HEK293 (cell line): ENCODE results near the gene POLD1.

Experiments
- EGR2 ChIP-seq: fragments of 450-650 bp; formaldehyde crosslinking; IDR thresholded peaks from 2 replicates; pipeline ENCODE4 v1.5.1; 2016; ENCODE audit warnings: low read depth, missing biosample characterization, missing genetic modification characterization
- GLI2 ChIP-seq: fragments of 450-650 bp; formaldehyde crosslinking; IDR thresholded peaks from 2 replicates; pipeline ENCODE4; 2017; ENCODE audit warnings: missing biosample characterization, missing genetic modification characterization, low read depth, borderline replicate concordance
- GLIS1 ChIP-seq: fragments of 450-650 bp; formaldehyde crosslinking; IDR thresholded peaks from 2 replicates; pipeline ENCODE4 v1.5.1; 2016; ENCODE audit warnings: missing biosample characterization, missing genetic modification characterization
- IKZF3 ChIP-seq: fragments of 450-650 bp; IDR thresholded peaks from 2 replicates; pipeline ENCODE4 v1.5.0; 2018; ENCODE audit warnings: missing biosample characterization, mild to moderate bottlenecking, missing genetic modification characterization, moderate library complexity
- KLF8 ChIP-seq: fragments of 450-650 bp; formaldehyde crosslinking; IDR thresholded peaks from 2 replicates; pipeline ENCODE4 v1.5.1; 2016; ENCODE audit warnings: missing biosample characterization, missing genetic modification characterization
- PRDM4 ChIP-seq: fragments of 450-650 bp; formaldehyde crosslinking; IDR thresholded peaks from 2 replicates; pipeline ENCODE4 v1.5.1; 2017; ENCODE audit warnings: missing biosample characterization, missing genetic modification characterization
- SCRT1 ChIP-seq: fragments of 450-650 bp; formaldehyde crosslinking; IDR thresholded peaks from 2 replicates; pipeline ENCODE4 v1.5.1; 2016; ENCODE audit warnings: missing biosample characterization, missing genetic modification characterization, borderline replicate concordance
- SETDB1 ChIP-seq: IDR thresholded peaks from one replicate; pipeline ENCODE4 v1.6.1; 2017; ENCODE audit warnings: mild to moderate bottlenecking, low read length, moderate library complexity, mixed read lengths; ENCODE audit not compliant: insufficient read length
- WT1 ChIP-seq: fragments of 450-650 bp; formaldehyde crosslinking; IDR thresholded peaks from 2 replicates; pipeline ENCODE4 v1.5.1; 2016; ENCODE audit warnings: missing biosample characterization, missing genetic modification characterization
- YY1 ChIP-seq: fragments of 450-650 bp; formaldehyde crosslinking; IDR thresholded peaks from 2 replicates; pipeline ENCODE4 v1.5.1; 2018; ENCODE audit warnings: missing biosample characterization, missing genetic modification characterization
- ZBTB17 ChIP-seq: fragments of 450-650 bp; formaldehyde crosslinking; IDR thresholded peaks from 2 replicates; pipeline ENCODE4 v1.5.1; 2016; ENCODE audit warnings: missing biosample characterization, missing genetic modification characterization
- ZBTB6 ChIP-seq: fragments of 450-650 bp; formaldehyde crosslinking; IDR thresholded peaks from 2 replicates; pipeline ENCODE4 v1.5.1; 2017; ENCODE audit warnings: missing biosample characterization, missing genetic modification characterization
- ZNF16 ChIP-seq: fragments of 450-650 bp; formaldehyde crosslinking; IDR thresholded peaks from 2 replicates; pipeline ENCODE4 v1.5.1; 2016; ENCODE audit warnings: low read depth, missing biosample characterization, missing genetic modification characterization
- ZNF239 ChIP-seq: fragments of 450-650 bp; formaldehyde crosslinking; IDR thresholded peaks from 2 replicates; pipeline ENCODE4 v1.5.1; 2016; ENCODE audit warnings: missing biosample characterization, missing genetic modification characterization
- ZNF292 ChIP-seq: fragments of 450-650 bp; formaldehyde crosslinking; IDR thresholded peaks from 2 replicates; pipeline ENCODE4 v1.5.1; 2016; ENCODE audit warnings: low read depth, missing biosample characterization, missing genetic modification characterization, borderline replicate concordance
- ZNF366 ChIP-seq: fragments of 450-650 bp; formaldehyde crosslinking; conservative IDR thresholded peaks from 2 replicates; pipeline ENCODE4 v1.5.1; 2016; ENCODE audit warnings: missing biosample characterization, missing genetic modification characterization
- ZNF37A ChIP-seq: fragments of 450-650 bp; IDR thresholded peaks from 2 replicates; pipeline ENCODE4 v1.5.1; 2018; ENCODE audit warnings: missing biosample characterization, missing genetic modification characterization
- ZNF423 ChIP-seq: fragments of 450-650 bp; formaldehyde crosslinking; IDR thresholded peaks from 2 replicates; pipeline ENCODE4 v1.5.1; 2016; ENCODE audit warnings: missing biosample characterization, missing genetic modification characterization
- ZNF610 ChIP-seq: fragments of 450-650 bp; formaldehyde crosslinking; IDR thresholded peaks from 2 replicates; pipeline ENCODE4 v1.5.1; 2016; ENCODE audit warnings: missing biosample characterization, missing genetic modification characterization, borderline replicate concordance
- ZNF623 ChIP-seq: fragments of 450-650 bp; formaldehyde crosslinking; IDR thresholded peaks from 2 replicates; pipeline ENCODE4 v1.5.1; 2016; ENCODE audit warnings: missing biosample characterization, missing genetic modification characterization
- ZNF670 ChIP-seq: fragments of 450-650 bp; formaldehyde crosslinking; IDR thresholded peaks from 2 replicates; pipeline ENCODE4 v1.5.1; 2016; ENCODE audit warnings: missing biosample characterization, missing genetic modification characterization, low read depth
- ZNF701 ChIP-seq: fragments of 450-650 bp; formaldehyde crosslinking; IDR thresholded peaks from 2 replicates; pipeline ENCODE4 v1.5.1; 2016; ENCODE audit warnings: missing biosample characterization, missing genetic modification characterization
- ZNF704 ChIP-seq: fragments of 450-650 bp; formaldehyde crosslinking; IDR thresholded peaks from 2 replicates; pipeline ENCODE4 v1.5.1; 2016; ENCODE audit warnings: missing biosample characterization, missing genetic modification characterization
- ZNF747 ChIP-seq: fragments of 450-650 bp; formaldehyde crosslinking; IDR thresholded peaks from 2 replicates; pipeline ENCODE4 v1.5.1; 2016; ENCODE audit warnings: missing biosample characterization, missing genetic modification characterization
- TF ChIP-seq, protein P1 (sequence below): fragments of 450-650 bp; formaldehyde crosslinking; IDR thresholded peaks from 2 replicates; pipeline ENCODE4 v1.5.1; 2016; ENCODE audit warnings: missing biosample characterization, missing genetic modification characterization
- TF ChIP-seq, protein P2 (sequence below): fragments of 450-650 bp; formaldehyde crosslinking; conservative IDR thresholded peaks from 2 replicates; pipeline ENCODE4 v1.5.1; 2016; ENCODE audit warnings: low read depth, missing biosample characterization, missing genetic modification characterization
- TF ChIP-seq, protein P3 (sequence below): fragments of 450-650 bp; IDR thresholded peaks from 2 replicates; pipeline ENCODE4 v1.5.1; 2018; ENCODE audit warnings: missing biosample characterization, mild to moderate bottlenecking, missing genetic modification characterization

The POLD1 gene

DNA sequence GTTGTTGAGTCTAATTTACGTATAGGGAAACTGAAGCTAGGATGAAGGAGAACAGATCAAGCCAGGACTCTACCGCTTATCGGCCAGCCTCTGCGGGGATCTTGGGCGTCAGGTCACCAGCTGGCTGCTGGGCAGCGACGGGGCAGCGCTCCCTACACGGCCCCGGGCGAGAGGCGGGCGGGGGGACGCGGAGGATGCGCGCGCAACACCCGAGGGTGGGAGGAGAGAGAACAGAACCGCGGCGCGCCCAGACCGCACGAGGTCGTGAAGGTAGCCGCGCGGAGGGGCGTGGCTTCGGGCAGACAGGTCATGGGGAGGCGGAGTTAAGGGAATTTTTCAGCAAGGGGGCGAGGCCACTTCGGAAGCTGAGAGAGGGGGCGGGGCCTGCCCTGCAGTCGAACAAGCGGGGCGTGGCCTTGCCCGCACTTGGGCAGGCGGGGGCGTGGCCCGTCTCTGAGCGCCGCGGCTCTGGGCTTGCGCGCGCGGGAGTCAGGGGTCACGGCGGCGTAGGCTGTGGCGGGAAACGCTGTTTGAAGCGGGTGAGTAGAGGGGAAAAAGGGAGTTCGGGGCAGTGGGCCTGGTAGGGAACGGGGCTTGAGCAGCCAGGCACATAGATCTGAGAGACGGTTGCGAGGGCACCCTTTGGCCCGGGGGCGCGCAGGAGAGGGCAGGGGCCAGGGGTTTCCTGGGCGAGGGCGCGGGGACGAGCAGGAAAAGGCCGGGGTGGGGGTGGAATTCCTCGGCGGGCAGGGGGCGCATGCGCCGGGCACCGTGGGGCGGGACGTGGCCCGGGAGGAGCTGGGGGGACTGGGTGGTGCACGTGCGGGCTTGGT is at the start of gene POLD1 (continued):
- TF ChIP-seq ZNF670 (tag by site-specific recombination), result no peak
- peak; percentile 97 for TF ChIP-seq KLF8
- TF ChIP-seq, protein P1, sequence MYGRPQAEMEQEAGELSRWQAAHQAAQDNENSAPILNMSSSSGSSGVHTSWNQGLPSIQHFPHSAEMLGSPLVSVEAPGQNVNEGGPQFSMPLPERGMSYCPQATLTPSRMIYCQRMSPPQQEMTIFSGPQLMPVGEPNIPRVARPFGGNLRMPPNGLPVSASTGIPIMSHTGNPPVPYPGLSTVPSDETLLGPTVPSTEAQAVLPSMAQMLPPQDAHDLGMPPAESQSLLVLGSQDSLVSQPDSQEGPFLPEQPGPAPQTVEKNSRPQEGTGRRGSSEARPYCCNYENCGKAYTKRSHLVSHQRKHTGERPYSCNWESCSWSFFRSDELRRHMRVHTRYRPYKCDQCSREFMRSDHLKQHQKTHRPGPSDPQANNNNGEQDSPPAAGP, result peak; percentile 76; the same call in 1 of the 2 replicates
- TF ChIP-seq, protein P2, sequence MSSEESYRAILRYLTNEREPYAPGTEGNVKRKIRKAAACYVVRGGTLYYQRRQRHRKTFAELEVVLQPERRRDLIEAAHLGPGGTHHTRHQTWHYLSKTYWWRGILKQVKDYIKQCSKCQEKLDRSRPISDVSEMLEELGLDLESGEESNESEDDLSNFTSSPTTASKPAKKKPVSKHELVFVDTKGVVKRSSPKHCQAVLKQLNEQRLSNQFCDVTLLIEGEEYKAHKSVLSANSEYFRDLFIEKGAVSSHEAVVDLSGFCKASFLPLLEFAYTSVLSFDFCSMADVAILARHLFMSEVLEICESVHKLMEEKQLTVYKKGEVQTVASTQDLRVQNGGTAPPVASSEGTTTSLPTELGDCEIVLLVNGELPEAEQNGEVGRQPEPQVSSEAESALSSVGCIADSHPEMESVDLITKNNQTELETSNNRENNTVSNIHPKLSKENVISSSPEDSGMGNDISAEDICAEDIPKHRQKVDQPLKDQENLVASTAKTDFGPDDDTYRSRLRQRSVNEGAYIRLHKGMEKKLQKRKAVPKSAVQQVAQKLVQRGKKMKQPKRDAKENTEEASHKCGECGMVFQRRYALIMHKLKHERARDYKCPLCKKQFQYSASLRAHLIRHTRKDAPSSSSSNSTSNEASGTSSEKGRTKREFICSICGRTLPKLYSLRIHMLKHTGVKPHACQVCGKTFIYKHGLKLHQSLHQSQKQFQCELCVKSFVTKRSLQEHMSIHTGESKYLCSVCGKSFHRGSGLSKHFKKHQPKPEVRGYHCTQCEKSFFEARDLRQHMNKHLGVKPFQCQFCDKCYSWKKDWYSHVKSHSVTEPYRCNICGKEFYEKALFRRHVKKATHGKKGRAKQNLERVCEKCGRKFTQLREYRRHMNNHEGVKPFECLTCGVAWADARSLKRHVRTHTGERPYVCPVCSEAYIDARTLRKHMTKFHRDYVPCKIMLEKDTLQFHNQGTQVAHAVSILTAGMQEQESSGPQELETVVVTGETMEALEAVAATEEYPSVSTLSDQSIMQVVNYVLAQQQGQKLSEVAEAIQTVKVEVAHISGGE, result peak; percentile 39
- peak; percentile 93 for TF ChIP-seq EGR2 (tag by site-specific recombination)
- no peak for TF ChIP-seq YY1
- no peak for TF ChIP-seq ZNF747 (tag by site-specific recombination)
- TF ChIP-seq GLI2 (tag by site-specific recombination), result no peak
- no peak for TF ChIP-seq ZNF292 (tag by site-specific recombination)
- TF ChIP-seq SCRT1 (tag by site-specific recombination), result peak; percentile 74; the same call in 1 of the 2 replicates
- no peak for TF ChIP-seq ZNF704 (tag by site-specific recombination)
- no peak for TF ChIP-seq ZNF701 (tag by site-specific recombination)
- no peak for TF ChIP-seq ZNF423 (tag by site-specific recombination)
- peak; percentile 61; the same call in 1 of the 2 replicates for TF ChIP-seq PRDM4 (tag by site-specific recombination)
- TF ChIP-seq IKZF3 (tag by site-specific recombination), result peak; percentile 15; the same call in 1 of the 2 replicates
- no peak for TF ChIP-seq SETDB1
- 0 out of 2 replicates have a peak, but pooled peaks have one; percentile 76 for TF ChIP-seq ZNF610 (tag by site-specific recombination)
- TF ChIP-seq ZBTB17 (tag by site-specific recombination), result peak; percentile 66
- TF ChIP-seq GLIS1 (tag by site-specific recombination), result peak; percentile 55
- TF ChIP-seq ZNF239 (tag by site-specific recombination), result no peak
- TF ChIP-seq ZNF366 (tag by site-specific recombination), result peak; percentile 63
- no peak for TF ChIP-seq ZNF37A
- 0 out of 2 replicates have a peak, but pooled peaks have one; percentile 27 for TF ChIP-seq WT1
- TF ChIP-seq ZNF623 (tag by site-specific recombination), result 0 out of 2 replicates have a peak, but pooled peaks have one; percentile 11
- TF ChIP-seq, protein P3, sequence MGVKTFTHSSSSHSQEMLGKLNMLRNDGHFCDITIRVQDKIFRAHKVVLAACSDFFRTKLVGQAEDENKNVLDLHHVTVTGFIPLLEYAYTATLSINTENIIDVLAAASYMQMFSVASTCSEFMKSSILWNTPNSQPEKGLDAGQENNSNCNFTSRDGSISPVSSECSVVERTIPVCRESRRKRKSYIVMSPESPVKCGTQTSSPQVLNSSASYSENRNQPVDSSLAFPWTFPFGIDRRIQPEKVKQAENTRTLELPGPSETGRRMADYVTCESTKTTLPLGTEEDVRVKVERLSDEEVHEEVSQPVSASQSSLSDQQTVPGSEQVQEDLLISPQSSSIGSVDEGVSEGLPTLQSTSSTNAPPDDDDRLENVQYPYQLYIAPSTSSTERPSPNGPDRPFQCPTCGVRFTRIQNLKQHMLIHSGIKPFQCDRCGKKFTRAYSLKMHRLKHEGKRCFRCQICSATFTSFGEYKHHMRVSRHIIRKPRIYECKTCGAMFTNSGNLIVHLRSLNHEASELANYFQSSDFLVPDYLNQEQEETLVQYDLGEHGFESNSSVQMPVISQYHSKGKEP (tag by site-specific recombination), result no peak
- no peak for TF ChIP-seq ZBTB6 (tag by site-specific recombination)
- 0 out of 2 replicates have a peak, but pooled peaks have one; percentile 18 for TF ChIP-seq ZNF16
